ENCODE results near the gene GPLD1.
"Not testable (repeated sequence)": the region's sequence is repeated elsewhere in the genome, so short reads cannot be mapped to it uniquely, and the experiment has no call there.

DNA sequence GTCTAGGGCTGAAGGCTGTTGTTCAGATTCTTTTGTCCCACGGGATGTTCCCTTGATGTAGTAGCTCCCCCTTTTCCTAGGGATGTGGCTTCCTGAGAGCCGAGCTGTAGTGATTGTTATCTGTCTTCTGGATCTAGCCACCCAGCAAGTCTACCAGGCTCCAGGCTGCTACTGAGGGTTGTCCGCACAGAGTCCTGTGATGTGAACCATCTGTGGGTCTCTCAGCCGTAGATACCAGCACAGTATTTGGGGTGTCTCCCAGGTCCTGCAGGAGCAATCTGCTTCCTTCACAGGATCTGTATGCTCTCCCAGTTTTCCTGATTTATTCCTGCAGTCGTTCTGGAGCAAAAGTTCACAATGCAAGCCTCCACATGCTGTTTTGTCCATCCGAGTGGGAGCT lies 22.6 kb upstream of the GPLD1 start:
- TF ChIP-seq, protein P1, sequence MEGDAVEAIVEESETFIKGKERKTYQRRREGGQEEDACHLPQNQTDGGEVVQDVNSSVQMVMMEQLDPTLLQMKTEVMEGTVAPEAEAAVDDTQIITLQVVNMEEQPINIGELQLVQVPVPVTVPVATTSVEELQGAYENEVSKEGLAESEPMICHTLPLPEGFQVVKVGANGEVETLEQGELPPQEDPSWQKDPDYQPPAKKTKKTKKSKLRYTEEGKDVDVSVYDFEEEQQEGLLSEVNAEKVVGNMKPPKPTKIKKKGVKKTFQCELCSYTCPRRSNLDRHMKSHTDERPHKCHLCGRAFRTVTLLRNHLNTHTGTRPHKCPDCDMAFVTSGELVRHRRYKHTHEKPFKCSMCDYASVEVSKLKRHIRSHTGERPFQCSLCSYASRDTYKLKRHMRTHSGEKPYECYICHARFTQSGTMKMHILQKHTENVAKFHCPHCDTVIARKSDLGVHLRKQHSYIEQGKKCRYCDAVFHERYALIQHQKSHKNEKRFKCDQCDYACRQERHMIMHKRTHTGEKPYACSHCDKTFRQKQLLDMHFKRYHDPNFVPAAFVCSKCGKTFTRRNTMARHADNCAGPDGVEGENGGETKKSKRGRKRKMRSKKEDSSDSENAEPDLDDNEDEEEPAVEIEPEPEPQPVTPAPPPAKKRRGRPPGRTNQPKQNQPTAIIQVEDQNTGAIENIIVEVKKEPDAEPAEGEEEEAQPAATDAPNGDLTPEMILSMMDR (IDR thresholded peaks at IDR 0.05; ENCODE audit: low read length) = not testable (repeated sequence)
- not testable (repeated sequence) for TF ChIP-seq EZH2phosphoT487 (IDR thresholded peaks at IDR 0.05; ENCODE audit: low read length)

Measured in MM.1S (cell line).